ENCODE measurements around the gene ZNF106. TPM values are rescaled to one million over a fixed set of nuclear protein-coding genes. Genes with fewer than 3 reads are reported as not detected.

Gene ZNF106
- total RNA-seq, 4 donors from 2014 or later = 54.5 to 92.9 (median 63.9) TPM

DNA sequence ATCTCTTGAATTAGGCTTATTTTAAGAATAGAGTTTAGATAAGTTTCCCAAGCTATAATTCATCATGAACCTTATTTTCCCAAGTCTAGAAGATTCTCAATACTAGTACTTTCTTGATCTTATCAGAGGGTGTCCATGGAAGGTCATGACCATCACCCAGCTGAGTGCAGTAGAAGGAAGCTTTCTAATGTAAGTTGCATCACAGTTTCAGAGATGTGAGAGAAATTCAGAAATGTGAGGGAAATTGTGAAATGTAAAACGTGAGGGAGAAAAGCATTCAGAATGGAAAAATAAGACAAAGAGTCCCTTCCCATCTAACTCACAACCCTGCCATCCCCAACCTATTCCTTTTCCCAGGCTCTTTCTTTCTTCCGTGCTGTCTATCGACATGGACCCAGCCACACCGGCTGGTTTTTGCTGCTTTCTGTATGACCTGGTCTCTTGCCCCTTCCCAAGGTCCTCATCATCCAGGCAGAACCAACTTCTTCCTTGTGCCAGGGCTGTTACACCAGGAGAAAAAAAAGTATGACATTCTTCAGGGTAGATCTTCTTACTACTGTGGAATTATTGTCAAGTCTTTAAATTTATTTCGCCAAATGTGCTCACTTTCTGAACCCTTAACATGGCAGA lies 124.9 kb downstream of the ZNF106 start:
- Histone ChIP-seq H3K4me3 (no peak overlapping the region), H3K36me3 (peaks cover 0 to 27% (median 0%) of the 10 kb centered on the region in 3 donors), H3K27me3 (no peaks in the 10 kb centered on the region), H3K9me3 (no peaks in the 10 kb centered on the region), H3K27ac (no peak overlapping the region), H3K4me1 (no peaks in the 10 kb centered on the region)
- 92 to 94% methylated on average over 5 of the region's 5 CpGs for WGBS, 2 donors
- DNase-seq (ENCODE audit: low spot score in 2 of 2) = no peak
- TF ChIP-seq, protein P1, sequence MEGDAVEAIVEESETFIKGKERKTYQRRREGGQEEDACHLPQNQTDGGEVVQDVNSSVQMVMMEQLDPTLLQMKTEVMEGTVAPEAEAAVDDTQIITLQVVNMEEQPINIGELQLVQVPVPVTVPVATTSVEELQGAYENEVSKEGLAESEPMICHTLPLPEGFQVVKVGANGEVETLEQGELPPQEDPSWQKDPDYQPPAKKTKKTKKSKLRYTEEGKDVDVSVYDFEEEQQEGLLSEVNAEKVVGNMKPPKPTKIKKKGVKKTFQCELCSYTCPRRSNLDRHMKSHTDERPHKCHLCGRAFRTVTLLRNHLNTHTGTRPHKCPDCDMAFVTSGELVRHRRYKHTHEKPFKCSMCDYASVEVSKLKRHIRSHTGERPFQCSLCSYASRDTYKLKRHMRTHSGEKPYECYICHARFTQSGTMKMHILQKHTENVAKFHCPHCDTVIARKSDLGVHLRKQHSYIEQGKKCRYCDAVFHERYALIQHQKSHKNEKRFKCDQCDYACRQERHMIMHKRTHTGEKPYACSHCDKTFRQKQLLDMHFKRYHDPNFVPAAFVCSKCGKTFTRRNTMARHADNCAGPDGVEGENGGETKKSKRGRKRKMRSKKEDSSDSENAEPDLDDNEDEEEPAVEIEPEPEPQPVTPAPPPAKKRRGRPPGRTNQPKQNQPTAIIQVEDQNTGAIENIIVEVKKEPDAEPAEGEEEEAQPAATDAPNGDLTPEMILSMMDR (IDR thresholded peaks at IDR 0.05) = no peak
- no peak for TF ChIP-seq POLR2A (IDR thresholded peaks at IDR 0.05)
- TF ChIP-seq EP300 (IDR thresholded peaks at IDR 0.05) = no peak

DNA sequence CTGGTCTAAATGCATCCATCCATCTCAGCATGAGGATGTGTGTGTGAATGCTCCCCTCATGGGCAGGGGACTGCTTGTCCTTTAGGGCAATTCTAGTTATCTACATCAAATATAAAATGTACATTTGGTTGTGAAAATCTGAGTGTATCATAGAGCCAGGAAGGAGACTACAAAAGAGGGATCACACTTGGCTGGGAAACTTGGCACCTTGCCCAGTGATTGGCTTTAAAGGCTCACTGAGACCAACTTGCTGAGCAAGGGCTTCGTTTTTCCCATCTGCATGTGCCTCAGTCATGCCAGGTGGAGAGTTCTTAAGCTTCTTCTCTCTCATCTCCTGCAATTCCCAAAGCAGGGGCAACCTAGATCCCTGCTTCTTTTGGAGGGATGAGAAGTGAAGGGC lies 126.4 kb downstream of the ZNF106 start:
- Histone ChIP-seq H3K4me1 (no peaks in the 10 kb centered on the region), H3K27ac (no peak overlapping the region), H3K9me3 (no peaks in the 10 kb centered on the region), H3K4me3 (no peak overlapping the region), H3K27me3 (no peaks in the 10 kb centered on the region), H3K36me3 (peaks cover 0 to 36% (median 0%) of the 10 kb centered on the region in 3 donors)
- peak in 1 of 2 donors; percentile 46 for DNase-seq (ENCODE audit: low spot score in 2 of 2)
- 44 to 46% methylated on average over 1 of the region's 1 CpG for WGBS, 2 donors
- TF ChIP-seq POLR2A (IDR thresholded peaks at IDR 0.05) (no peak), EP300 (IDR thresholded peaks at IDR 0.05) (no peak)
- TF ChIP-seq, protein P1 (IDR thresholded peaks at IDR 0.05) = no peak

DNA sequence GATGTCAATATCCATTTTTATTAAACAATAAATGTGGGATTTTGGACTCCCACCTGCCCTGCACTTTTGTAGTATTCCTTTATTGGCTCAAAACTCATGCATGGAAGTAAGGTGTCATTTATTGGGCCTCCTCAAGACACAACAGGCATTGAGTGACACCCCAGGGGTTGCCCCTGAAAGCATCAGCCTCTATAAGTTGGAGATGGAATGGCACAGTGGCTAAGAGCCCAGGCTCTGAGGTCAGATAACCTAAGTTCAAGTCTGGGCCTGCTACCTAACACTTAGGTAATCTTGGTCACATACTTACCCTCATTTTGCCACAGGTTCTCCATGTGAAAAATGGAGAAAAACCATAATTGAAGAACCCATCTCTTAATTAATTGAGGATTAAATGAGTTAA lies 127.0 kb downstream of the ZNF106 start:
- Histone ChIP-seq H3K9me3 (no peaks in the 10 kb centered on the region), H3K27ac (no peak overlapping the region), H3K4me1 (no peaks in the 10 kb centered on the region), H3K4me3 (no peak overlapping the region), H3K27me3 (no peaks in the 10 kb centered on the region), H3K36me3 (peaks cover 0 to 40% (median 0%) of the 10 kb centered on the region in 3 donors)
- TF ChIP-seq POLR2A (IDR thresholded peaks at IDR 0.05) = no peak
- no peak for TF ChIP-seq EP300 (IDR thresholded peaks at IDR 0.05)
- TF ChIP-seq, protein P1 (IDR thresholded peaks at IDR 0.05) = no peak
- DNase-seq (ENCODE audit: low spot score in 2 of 2) = no peak

DNA sequence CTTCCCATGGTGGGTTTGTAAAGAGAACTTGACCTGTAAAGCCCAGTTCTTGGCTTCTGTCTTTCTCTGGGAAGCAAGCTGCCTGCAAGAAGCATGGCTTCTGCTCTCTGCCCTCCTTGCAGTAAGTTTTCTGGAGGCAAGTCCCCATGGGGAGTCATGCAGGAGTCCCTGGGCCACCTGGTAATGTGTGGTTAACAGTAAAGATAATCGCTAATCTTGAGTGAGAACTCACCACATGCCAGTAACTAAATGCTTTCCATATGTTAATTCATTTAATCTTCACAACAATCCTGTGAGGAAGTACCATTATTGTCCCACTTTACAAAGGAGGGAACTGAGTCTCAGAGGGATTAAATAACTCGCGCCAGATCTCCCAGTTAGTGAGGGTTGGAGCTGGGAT lies 127.5 kb downstream of the ZNF106 start:
- no peaks in the 10 kb centered on the region for H3K9me3 ChIP-seq
- no peak for TF ChIP-seq EP300 (IDR thresholded peaks at IDR 0.05)
- TF ChIP-seq POLR2A (IDR thresholded peaks at IDR 0.05) = no peak
- TF ChIP-seq, protein P1 (IDR thresholded peaks at IDR 0.05) = no peak
- peaks cover 0 to 44% (median 0%) of the 10 kb centered on the region in 3 donors for H3K36me3 ChIP-seq
- DNase-seq (ENCODE audit: low spot score in 2 of 2) = no peak
- H3K4me3 ChIP-seq = no peak overlapping the region
- no peaks in the 10 kb centered on the region for H3K4me1 ChIP-seq
- 77 to 79% methylated on average over 3 of the region's 3 CpGs for WGBS, 2 donors
- H3K27me3 ChIP-seq = no peaks in the 10 kb centered on the region
- no peak overlapping the region for H3K27ac ChIP-seq

Small RNA genes lying within 50 kb of the gene (small RNA-seq; reads per million reads assigned to genes)
- gene RNU6-188P = not detected

Other genes starting within 250 kb of the ZNF106 start
- 10 to 100 TPM; 24.3 to 35.5 (median 34.2) TPM for gene GANC, start 217.9 kb downstream of the ZNF106 start, total RNA-seq
- 10 to 100 TPM; 51.1 to 58.6 (median 55.7) TPM for gene TMEM87A, start 217.7 kb downstream of the ZNF106 start, total RNA-seq
- 10 to 100 TPM; 16.1 to 34.9 (median 30.7) TPM for gene CAPN3, start 131.6 kb downstream of the ZNF106 start, total RNA-seq
- 10 to 100 TPM; 54.0 to 77.9 (median 64.0) TPM for gene SNAP23, start 4.5 kb upstream of the ZNF106 start, total RNA-seq
- gene LRRC57, start 57.7 kb upstream of the ZNF106 start, total RNA-seq = 10 to 100 TPM; 16.1 to 29.5 (median 21.6) TPM
- 10 to 100 TPM; 17.1 to 29.1 (median 24.2) TPM for gene HAUS2, start 57.7 kb upstream of the ZNF106 start, total RNA-seq
- gene STARD9, start 84.5 kb upstream of the ZNF106 start, total RNA-seq = 10 to 100 TPM; 66.6 to 95.1 (median 80.3) TPM
- 10 to 100 TPM; 14.0 to 25.5 (median 22.0) TPM for gene CDAN1, start 246.0 kb upstream of the ZNF106 start, total RNA-seq